HEK293 (cell line): Measurements from ENCODE around the gene DLGAP3.

Experiments used
- ATF2 ChIP-seq: fragments of 450-650 bp; formaldehyde crosslinking; IDR thresholded peaks from 2 replicates; pipeline ENCODE4 v1.5.1; 2016; ENCODE audit warnings: missing biosample characterization, missing genetic modification characterization, low read depth
- ZNF146 ChIP-seq: fragments of 450-650 bp; formaldehyde crosslinking; IDR thresholded peaks from 2 replicates; pipeline ENCODE4 v1.5.1; 2016; ENCODE audit warnings: missing biosample characterization, missing genetic modification characterization
- ZNF221 ChIP-seq: fragments of 450-650 bp; formaldehyde crosslinking; IDR thresholded peaks from 2 replicates; pipeline ENCODE4 v1.5.1; 2017; ENCODE audit warnings: missing biosample characterization, missing genetic modification characterization, borderline replicate concordance
- ZNF629 ChIP-seq: fragments of 450-650 bp; formaldehyde crosslinking; IDR thresholded peaks from 2 replicates; pipeline ENCODE4 v1.5.1; 2017; ENCODE audit warnings: missing biosample characterization, missing genetic modification characterization
- TF ChIP-seq, protein P1 (sequence below): fragments of 450-650 bp; formaldehyde crosslinking; IDR thresholded peaks from 2 replicates; pipeline ENCODE4 v1.5.1; 2016; ENCODE audit warnings: missing biosample characterization, missing genetic modification characterization

GRCh38 chr1:34828611-34829010, 100.8 kb downstream of the DLGAP3 start:
- TF ChIP-seq ZNF146 (no peak), ZNF629 (tag by site-specific recombination) (no peak), ZNF221 (no peak), ATF2 (no peak)
- TF ChIP-seq, protein P1, sequence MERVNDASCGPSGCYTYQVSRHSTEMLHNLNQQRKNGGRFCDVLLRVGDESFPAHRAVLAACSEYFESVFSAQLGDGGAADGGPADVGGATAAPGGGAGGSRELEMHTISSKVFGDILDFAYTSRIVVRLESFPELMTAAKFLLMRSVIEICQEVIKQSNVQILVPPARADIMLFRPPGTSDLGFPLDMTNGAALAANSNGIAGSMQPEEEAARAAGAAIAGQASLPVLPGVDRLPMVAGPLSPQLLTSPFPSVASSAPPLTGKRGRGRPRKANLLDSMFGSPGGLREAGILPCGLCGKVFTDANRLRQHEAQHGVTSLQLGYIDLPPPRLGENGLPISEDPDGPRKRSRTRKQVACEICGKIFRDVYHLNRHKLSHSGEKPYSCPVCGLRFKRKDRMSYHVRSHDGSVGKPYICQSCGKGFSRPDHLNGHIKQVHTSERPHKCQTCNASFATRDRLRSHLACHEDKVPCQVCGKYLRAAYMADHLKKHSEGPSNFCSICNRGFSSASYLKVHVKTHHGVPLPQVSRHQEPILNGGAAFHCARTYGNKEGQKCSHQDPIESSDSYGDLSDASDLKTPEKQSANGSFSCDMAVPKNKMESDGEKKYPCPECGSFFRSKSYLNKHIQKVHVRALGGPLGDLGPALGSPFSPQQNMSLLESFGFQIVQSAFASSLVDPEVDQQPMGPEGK (tag by site-specific recombination): no peak
